ENCODE measurements around the gene COQ8B.

The COQ8B gene

GRCh38 chr19:40673397-40673796 lies 43.3 kb downstream of the COQ8B start:
- no peak overlapping the region for H3K27ac ChIP-seq
- no peak for TF ChIP-seq ZFX (IDR thresholded peaks at IDR 0.05)
- TF ChIP-seq, protein P1, sequence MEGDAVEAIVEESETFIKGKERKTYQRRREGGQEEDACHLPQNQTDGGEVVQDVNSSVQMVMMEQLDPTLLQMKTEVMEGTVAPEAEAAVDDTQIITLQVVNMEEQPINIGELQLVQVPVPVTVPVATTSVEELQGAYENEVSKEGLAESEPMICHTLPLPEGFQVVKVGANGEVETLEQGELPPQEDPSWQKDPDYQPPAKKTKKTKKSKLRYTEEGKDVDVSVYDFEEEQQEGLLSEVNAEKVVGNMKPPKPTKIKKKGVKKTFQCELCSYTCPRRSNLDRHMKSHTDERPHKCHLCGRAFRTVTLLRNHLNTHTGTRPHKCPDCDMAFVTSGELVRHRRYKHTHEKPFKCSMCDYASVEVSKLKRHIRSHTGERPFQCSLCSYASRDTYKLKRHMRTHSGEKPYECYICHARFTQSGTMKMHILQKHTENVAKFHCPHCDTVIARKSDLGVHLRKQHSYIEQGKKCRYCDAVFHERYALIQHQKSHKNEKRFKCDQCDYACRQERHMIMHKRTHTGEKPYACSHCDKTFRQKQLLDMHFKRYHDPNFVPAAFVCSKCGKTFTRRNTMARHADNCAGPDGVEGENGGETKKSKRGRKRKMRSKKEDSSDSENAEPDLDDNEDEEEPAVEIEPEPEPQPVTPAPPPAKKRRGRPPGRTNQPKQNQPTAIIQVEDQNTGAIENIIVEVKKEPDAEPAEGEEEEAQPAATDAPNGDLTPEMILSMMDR (conservative IDR thresholded peaks at IDR 0.05): no peak

- no peak overlapping the region for H3K27ac ChIP-seq
- TF ChIP-seq ZFX (IDR thresholded peaks at IDR 0.05): no peak
- TF ChIP-seq, protein P1 (conservative IDR thresholded peaks at IDR 0.05): no peak
Measured at GRCh38 chr19:40672573-40673299, 44.0 kb downstream of the COQ8B start.

DNA sequence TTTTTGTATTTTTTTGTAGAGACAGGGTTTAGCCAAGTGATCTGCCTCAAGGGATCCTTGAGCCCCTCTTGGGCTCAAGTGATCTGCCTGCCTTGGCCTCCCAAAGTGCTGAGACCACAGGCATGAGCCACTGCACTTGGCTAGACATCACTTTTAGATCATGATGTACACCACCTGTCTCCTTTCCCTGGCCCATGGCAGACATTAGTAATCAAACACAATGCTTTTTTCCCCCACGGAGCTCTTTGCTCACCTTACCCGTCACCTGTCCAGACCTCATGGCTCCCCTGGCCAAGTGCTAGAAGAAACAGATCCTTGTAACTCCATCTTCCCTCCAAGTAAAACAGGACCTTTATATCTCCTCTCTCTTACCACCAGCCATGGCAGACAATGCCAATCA lies 44.6 kb downstream of the COQ8B start:
- no peak for TF ChIP-seq ZFX (IDR thresholded peaks at IDR 0.05)
- TF ChIP-seq, protein P1 (conservative IDR thresholded peaks at IDR 0.05): no peak
- H3K27ac ChIP-seq: no peak overlapping the region

- H3K27ac ChIP-seq: no peak overlapping the region
- TF ChIP-seq, protein P1 (conservative IDR thresholded peaks at IDR 0.05): no peak
- no peak for TF ChIP-seq ZFX (IDR thresholded peaks at IDR 0.05)
Measured at GRCh38 chr19:40671404-40671803, 45.3 kb downstream of the COQ8B start.

DNA sequence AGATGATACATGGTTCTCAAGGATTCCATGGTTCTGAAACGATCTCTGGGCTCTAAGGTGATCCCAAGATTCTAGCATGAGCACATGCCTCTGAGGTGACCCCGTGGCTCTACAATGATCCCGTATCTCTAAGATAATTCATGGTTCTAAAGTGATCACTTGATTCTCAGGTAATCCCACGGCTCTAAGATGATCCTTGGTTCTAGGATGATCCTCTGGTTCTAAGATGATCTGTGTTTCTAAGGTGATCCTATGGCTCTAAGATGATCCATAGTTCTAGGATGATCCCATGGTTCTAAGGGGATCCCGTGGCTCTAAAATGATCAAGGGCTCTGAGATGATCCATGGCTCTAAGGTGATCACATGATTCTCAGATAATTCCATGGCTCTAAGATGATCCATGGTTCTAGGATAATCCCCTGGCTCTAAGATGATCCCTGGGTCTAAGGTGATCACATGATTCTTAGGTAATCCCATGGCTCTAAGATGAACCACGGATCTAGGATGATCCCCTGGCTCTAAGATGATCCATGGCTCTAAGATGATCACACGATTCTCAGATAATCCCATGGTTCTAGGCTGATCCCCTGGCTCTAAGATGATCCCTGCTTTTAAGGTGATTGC lies 47.6 kb downstream of the COQ8B start:
- TF ChIP-seq ZFX (IDR thresholded peaks at IDR 0.05): no peak
- TF ChIP-seq, protein P1 (conservative IDR thresholded peaks at IDR 0.05): no peak
- H3K27ac ChIP-seq: no peak overlapping the region

- H3K27ac ChIP-seq: no peak overlapping the region
- TF ChIP-seq, protein P1 (conservative IDR thresholded peaks at IDR 0.05): no peak
- no peak for TF ChIP-seq ZFX (IDR thresholded peaks at IDR 0.05)
Measured at GRCh38 chr19:40667602-40668001, 49.1 kb downstream of the COQ8B start.

- H3K27ac ChIP-seq: no peak overlapping the region
- TF ChIP-seq, protein P1 (conservative IDR thresholded peaks at IDR 0.05): no peak
- TF ChIP-seq ZFX (IDR thresholded peaks at IDR 0.05): no peak
Measured at GRCh38 chr19:40666803-40667438, 49.8 kb downstream of the COQ8B start.

Data from C4-2B (cell line).